ENCODE results near the gene TAF11. TPM values are rescaled to one million over a fixed set of nuclear protein-coding genes. Genes with fewer than 3 reads are reported as not detected.
"Not testable (repeated sequence)": the region's sequence is repeated elsewhere in the genome, so short reads cannot be mapped to it uniquely, and the experiment has no call there.

The TAF11 gene
- polyA plus RNA-seq, 1 donor, result 58.2 TPM

GRCh38 chr6:34867484-34867883 lies 20.4 kb downstream of the TAF11 start:
- DNase-seq, result no peak

GRCh38 chr6:34866509-34866908 lies 21.3 kb downstream of the TAF11 start:
- no peak for DNase-seq

GRCh38 chr6:34865107-34865506 lies 22.7 kb downstream of the TAF11 start:
- DNase-seq, result peak; percentile 0

- DNase-seq, result no peak
Observed at GRCh38 chr6:34864007-34864406, 23.8 kb downstream of the TAF11 start.

- DNase-seq, result no peak
Observed at GRCh38 chr6:34860776-34861175, 27.1 kb downstream of the TAF11 start.

- DNase-seq, result no peak
Observed at GRCh38 chr6:34859951-34860350, 27.9 kb downstream of the TAF11 start.

GRCh38 chr6:34858681-34859080 lies 29.2 kb downstream of the TAF11 start:
- no peak for DNase-seq

- no peak for DNase-seq
Observed at GRCh38 chr6:34855463-34855862, 32.4 kb downstream of the TAF11 start.

GRCh38 chr6:34852406-34853085 lies 35.3 kb downstream of the TAF11 start:
- DNase-seq, result no peak

GRCh38 chr6:34851361-34851760 lies 36.5 kb downstream of the TAF11 start:
- DNase-seq, result no peak

- not testable (repeated sequence) for DNase-seq
Observed at GRCh38 chr6:34849066-34849465, 38.8 kb downstream of the TAF11 start.

GRCh38 chr6:34839666-34840352 lies 48.0 kb downstream of the TAF11 start:
- DNase-seq, result no peak

GRCh38 chr6:34837528-34837927 lies 50.3 kb downstream of the TAF11 start:
- DNase-seq, result no peak

- no peak for DNase-seq
Observed at GRCh38 chr6:34836451-34836850, 51.4 kb downstream of the TAF11 start.

GRCh38 chr6:34836008-34836407 lies 51.8 kb downstream of the TAF11 start:
- no peak for DNase-seq

GRCh38 chr6:34834789-34835518 lies 52.9 kb downstream of the TAF11 start:
- DNase-seq, result no peak

- no peak for DNase-seq
Observed at GRCh38 chr6:34832942-34833341, 54.9 kb downstream of the TAF11 start.

- no peak for DNase-seq
Observed at GRCh38 chr6:34829137-34829536, 58.7 kb downstream of the TAF11 start.

Other genes with a start within 250 kb of the TAF11 start
- gene ILRUN, start 191.3 kb downstream of the TAF11 start, polyA plus RNA-seq (ENCODE audit: insufficient read length), result 49.8 TPM
- gene SNRPC, start 130.5 kb downstream of the TAF11 start, polyA plus RNA-seq (ENCODE audit: insufficient read length), result 121 TPM
- gene BLTP3A, start 96.0 kb downstream of the TAF11 start, polyA plus RNA-seq (ENCODE audit: insufficient read length), result 17.3 TPM
- gene ANKS1A, start 1.2 kb upstream of the TAF11 start, polyA plus RNA-seq (ENCODE audit: insufficient read length), result 42.0 TPM

All from left kidney (tissue), 2 donors.